ENCODE data around the gene THSD4.

- TF ChIP-seq CTCF (IDR thresholded peaks at IDR 0.05) (no peak), E2F6 (IDR thresholded peaks at IDR 0.05; ENCODE audit: borderline replicate concordance, low read depth) (no peak), POLR2A (IDR thresholded peaks at IDR 0.05; ENCODE audit: low read length) (no peak), HMGXB4 (CRISPR knock-in tag; IDR thresholded peaks at IDR 0.05; ENCODE audit: borderline replicate concordance) (no peak)
These were observed 368.8 kb downstream of the THSD4 start for GRCh38 chr15:71484080-71484479.

Measured in A549 (cell line).